ENCODE data around the gene BTN3A1.

DNA sequence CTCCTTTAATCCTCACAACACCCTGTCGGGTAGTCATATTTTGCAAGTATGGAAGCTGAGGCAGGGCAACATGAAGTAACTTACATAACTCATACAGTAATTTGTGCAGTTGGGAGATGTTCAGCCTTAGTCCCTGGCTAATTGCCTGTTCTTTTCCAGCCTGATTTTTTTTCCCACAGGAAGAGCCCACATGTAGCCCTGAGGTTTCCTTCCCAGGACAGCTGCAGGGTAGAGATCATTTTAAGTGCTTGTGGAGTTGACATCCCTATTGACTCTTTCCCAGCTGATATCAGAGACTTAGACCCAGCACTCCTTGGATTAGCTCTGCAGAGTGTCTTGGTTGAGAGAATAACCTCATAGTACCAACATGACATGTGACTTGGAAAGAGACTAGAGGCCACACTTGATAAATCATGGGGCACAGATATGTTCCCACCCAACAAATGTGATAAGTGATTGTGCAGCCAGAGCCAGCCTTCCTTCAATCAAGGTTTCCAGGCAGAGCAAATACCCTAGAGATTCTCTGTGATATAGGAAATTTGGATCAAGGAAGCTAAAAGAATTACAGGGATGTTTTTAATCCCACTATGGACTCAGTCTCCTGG is 50.7 kb downstream of the BTN3A1 start:
- TF ChIP-seq CTCF (IDR thresholded peaks at IDR 0.05; ENCODE audit: low read depth, low read length, poor library complexity, severe bottlenecking) (no peak), EZH2phosphoT487 (IDR thresholded peaks at IDR 0.05; ENCODE audit: borderline replicate concordance, low read length) (no peak)

All from DOHH2 (cell line).